NCI-H1436 (cell line): ENCODE data around the gene MCC.

Experiments
- DNase-seq: peaks from one replicate; lab custom pipeline; 2025; lab: John Stamatoyannopoulos, UW

MCC gene

DNA sequence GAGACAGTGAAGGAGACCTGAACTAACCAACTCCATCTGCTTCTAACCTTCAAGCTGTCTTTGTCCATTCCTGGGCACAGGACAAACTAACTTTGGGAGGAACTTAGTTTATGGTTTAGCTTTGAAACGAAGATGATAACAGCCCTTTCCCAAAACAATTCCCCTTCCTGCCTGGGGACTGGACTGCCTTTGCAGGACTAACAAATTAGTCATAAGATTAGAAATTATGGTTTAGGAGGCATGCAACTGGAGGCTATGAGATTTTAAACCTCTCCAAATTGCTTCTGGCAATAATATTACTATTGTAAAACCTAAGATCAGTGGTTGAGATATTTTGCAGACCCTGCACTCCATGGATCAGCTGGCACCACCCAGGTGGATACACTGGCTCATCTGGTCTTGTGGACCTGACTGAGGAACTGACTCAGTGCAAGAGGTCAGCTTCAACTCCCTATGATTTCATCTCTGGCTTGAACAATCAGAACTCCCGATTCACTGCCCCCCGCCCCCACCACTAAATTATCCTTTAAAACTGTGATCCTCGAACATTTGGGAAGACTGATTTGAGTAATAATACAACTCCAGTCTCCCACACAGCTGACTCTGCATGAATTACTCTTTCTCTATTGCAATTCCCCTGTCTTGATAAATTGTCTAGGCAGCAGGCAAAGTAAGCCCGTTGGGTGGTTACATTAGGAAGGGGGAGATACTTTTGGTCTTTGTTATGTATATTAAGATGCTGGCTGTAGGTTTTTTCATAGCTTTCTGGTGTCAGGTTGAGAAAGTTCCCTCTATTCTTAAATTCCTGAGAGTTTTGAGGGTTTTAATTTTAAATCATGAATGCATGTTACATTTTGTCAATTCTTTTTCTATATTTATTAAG lies 266.7 kb downstream of the MCC start:
- no peak for DNase-seq

DNA sequence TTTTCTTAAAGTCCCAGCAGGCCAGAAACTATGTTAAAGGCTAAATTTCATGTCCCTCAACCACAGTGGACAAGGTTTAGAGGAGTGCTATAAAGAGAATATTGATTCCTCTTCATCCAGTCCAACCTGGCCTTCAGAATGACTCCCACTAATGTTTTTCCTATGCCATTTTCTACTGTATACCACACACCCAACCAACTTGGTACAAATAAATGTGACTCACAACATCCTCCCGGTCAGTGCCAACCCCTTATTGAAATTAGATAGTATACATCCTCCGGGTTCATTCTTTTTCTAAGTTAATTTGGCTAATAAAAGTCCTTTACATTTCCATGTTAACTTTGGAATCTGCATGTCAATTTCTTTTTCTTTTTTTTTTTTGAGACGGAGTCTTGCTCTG lies 268.6 kb downstream of the MCC start:
- no peak for DNase-seq

DNA sequence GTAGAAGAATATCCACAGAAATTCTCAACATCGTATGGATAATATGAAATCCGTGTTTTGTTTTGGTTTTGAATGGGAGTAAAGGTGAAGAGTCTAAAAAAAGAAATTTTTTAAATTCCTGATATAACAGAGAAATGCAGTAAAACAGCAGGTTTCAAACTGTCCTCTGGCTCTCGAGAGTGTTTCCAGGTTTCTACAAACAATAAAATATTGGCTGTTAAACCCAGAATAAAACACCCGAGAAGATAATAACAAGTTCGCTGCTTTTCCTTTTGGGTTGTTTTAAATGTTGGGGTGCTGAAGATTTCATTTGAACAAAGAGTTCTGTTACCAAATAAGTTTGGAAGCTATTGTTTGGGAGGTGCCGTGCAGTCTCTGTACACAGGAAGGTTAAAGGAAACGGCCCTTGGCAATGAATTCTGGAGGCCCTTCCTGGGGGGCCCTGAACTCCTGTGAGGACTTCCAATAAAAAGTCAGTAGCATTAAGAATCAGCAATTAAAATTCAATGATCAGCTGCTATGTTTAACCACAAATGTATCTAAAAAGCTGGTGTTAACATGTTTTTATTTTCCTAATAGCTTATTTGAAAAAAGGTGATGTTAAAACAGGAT lies 269.2 kb downstream of the MCC start:
- DNase-seq = no peak

DNA sequence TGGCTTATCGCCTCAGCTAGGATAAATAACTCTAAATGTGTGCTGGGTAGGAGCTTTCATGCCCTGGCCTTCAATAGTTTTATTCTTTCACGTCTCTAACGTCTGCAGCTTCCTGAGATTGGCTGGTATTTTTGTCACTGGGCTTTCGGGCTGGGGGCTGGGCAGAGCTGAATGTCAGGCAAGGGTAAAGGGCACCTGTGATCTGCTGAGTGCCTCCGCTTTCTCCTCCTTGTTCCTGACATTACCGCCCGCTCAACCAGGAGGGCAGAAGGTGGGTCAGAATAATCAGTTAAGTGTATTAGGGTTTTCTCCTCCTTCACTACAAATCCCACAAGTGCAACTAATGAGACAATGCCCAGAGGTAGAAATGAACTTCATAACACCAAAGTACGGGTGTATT lies 270.1 kb downstream of the MCC start:
- no peak for DNase-seq

DNA sequence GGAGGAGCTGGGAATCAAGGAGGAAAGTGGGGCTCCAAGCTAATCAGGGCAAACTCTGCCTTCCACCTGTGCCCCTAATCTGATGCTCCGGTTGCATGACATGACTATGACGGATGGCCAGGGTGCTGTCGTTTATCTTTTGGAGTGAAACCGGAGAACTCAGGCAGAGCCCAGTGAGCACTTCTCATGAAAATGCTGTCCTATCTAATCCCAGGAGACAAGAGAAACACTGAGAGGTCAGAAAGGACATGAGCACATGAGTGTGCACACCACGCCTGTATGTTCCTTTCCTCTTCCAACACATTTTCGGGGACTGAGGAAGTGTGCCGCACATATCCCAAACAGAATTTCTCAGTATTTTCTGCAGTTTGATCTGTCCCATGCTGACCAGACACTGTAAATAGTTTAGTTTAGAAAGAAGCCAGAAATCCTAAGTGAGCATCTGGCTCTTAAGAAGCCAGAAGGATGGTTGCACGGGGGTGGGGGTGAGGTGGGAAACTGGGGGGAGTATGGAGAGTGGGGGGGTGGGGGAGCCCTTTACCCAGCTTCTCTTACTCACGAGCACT lies 270.6 kb downstream of the MCC start:
- no peak for DNase-seq

DNA sequence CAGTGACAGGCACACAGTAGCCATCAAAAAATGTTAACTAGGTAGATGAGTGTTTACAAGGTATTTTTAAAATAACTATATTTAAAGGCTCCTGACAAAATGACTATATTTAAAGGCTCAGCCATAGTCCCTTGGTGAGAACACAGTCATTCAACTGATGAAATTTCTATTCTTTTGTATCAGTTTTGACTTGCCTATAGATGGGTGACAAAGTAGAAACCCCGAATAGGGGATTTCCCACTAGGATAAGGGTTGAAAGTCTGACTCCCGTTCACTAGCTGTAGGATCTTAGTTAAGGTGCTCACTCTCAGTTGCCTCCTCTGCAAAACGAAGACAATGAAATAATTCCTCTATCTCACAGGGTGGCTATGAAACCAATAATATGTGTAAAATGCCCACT lies 271.7 kb downstream of the MCC start:
- DNase-seq = no peak

DNA sequence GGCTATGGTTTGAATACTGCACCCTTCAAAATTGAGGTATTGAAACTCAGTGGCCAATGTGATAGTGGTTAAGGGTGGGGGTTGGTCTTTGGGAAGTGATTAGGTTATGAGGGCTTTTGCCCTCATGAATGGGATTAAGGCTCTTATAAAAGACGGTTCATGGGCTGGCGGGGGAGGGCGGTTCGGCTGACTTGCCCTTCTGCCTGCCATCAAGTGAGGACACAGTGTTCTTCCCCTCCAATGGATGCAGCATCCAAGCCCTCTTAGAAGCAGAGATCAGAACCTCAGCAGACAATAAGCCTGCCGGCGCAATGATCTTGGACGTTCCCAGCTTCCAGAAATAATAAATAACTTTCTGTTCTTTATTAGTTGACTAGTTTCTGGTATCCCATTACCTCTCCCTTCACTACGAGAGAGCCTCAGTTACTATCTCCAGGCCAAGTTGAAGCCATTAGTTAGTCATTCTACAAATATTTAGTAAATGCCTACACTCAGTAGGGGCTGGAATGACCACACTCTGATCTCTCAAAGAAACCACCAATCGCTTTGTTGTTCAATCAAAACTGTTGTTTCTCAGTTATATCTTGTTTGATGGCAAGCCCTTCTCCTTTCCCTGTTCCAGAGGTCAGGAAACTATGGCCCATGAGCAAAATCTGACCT lies 272.7 kb downstream of the MCC start:
- DNase-seq = no peak

DNA sequence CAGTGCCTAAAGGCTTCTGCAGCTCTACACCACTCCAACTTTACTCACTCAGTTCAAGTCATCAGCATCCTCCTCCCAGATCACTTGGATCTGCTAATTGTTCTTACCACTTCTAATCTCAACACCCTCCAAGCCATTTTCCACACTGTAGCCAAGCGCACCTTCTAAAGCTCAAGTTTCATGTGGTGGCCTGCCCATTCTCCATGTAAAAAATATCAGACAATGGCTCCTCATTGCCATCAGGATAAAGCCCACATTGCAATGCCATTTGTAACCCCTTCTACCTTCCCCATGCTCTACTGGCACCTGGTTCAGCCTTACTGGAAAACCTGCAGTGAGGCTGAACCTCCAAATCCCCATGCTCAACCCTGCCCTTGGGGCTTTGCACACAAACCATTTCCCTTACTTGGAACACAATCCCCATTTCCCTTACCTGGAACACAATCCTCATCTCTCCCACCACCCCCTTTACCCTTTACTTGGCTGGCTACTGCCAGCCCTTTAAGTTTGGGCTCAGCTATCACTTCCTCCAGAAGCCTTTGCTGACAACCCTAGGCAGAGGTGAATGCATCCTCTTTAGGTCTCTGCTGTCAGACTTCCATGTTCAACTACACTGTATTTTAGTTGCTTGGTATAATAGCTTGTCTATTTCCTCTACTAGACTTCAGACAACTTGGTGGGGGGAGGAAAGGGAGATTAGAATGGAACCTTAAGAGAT lies 273.5 kb downstream of the MCC start:
- no peak for DNase-seq

DNA sequence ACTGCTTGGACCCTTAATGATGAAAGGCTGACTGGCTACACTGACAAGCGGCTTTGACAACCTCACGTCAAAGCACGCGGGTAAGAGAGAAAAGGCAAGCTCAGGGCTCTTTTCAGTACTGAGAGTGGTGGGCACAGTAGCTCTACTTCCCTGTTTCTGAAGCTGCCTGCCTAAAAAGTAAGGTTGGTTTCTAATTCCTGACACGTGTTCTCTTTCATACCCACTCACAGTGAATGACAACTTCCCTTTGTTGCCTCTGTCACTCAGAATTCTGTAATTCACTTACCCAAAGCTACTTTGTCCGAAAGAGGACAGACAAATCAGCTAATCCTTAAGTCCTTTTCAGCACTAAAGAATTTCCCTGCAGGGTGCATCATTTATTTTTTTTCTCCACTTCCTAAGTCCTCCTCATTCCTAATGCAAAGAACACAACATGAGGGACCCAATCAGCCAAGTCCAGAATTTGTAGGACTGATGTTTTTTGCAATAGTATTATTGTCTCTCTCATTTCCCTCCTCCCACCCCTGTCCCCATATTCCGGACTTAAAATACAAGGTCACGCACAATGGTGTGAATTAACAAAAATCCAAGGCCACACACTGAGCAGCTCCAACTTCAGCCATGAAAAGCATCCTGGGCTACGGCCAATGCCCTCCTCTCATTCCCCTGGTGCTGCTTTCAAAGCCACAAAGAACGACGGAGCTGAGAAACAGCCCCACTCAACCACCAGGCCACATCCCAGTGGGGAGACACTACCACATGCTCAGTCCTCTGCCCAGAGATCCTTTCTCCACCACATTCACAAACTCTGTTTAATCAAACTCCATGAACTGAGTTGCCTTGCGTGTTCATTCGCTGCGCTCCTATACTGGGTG lies 274.5 kb downstream of the MCC start:
- no peak for DNase-seq

DNA sequence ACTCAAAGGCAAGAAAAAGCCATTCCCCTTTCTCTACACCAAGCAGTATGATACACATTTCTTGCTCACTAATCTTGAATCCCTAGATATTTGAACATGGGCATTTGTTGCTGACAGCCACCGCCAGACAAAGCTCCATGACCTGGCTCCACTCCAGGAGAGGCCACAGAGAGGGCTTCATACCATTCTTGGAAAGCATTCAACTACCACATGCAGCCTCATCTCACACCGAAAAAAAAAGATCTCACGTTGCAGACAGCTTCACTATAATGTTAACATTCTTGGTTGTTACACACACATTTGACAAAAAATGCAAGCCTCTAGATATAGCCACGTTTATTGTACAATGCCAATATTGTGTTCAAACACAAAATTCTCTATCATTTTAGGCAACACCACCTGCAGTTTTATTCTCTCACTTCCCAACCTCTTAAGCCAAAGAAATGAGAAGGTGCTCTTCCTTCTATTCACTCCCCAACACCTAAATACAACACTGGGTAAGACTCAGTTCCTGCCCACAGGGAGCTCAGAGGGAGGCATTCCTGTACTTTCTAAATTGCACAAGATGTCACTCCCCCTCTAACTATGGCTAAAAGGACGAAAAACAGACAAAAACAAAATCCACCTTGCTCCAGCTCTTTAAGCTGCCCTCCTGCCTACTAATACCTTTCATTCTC lies 275.9 kb downstream of the MCC start:
- no peak for DNase-seq

DNA sequence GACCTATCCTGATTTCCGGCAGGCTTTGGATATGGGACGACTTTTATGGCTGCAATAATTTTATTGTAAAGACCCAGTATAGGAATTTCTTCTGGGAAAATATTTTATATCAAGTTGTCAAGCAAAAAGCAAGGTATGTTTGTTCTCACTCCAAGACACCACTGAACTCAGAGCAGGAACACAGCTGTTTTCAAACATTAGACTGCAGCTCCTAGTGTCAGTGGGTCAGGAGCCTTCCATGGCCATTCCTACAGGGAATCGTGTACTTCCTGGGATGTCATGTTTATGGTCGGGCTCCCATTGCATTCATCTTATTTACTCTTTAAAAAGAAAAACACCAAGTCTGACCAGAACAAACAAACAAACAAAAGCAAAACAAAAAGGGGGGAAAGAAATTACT lies 278.8 kb downstream of the MCC start:
- DNase-seq = no peak

DNA sequence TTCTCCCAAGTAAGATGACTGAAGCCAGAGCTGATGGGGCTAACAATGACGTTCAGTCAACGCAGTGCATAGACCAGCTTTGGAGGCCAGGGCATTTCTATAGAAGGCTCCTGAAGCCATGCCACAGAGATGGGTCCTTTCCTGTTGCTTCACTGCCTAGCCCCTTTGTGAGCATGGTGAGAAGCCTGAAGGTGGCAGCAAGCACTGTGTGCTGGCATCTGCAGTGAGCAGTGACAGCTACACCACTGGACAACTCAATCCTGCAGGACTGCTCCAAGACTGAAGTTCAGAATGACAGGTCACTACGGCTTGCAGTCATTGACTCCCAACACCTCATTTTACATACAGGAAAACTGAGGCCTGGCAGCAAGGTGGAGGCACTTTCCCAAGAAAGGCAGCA lies 282.4 kb downstream of the MCC start:
- DNase-seq = no peak

DNA sequence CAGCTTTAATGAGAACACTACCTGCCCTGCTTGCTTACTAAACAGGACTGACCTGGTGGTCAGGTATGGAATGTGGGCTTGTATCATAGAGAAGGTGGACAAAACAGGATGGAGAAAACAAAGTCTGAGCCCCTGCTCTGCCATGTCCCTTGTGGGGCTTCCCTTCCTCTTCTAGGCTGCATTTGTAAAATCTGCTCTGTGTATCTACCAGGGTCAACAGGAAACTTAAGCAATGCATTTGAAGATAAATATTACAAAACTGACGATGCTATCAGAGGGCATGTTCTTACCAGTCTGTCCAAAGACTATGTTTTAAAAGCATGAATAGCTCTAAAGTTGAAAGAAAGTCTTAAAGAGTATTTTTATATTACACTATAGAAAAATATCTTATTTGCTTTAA lies 282.9 kb downstream of the MCC start:
- DNase-seq = no peak

DNA sequence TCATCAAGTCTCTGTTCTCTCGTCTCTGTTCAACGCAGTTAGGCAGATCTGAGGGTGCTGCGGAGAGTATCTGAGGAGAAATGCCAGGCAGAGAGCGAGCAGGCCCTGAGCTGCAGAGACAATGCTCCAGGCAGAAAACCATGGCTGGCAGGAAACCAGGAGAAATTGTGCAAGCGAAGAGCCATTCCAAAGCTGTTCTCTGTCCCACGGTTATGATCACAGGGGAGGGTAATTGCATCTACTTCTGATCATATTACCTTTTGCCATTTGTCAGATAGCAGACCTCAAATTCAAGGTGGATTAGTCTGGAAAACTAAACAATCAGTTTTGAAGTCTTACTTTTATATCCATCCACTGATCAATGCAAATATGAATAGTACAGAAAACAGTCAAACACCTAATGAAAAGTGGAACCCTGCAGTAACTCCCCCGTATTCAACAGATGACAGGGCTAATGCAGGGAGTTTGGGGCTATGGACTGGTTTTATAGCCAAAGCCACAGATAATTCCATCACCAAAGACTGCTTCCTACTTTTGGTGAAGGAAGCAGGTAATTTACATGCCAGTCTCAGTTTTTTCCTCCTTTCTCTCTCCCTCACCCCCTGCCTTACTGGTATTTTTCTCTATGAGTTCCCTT lies 283.6 kb downstream of the MCC start:
- DNase-seq = no peak

DNA sequence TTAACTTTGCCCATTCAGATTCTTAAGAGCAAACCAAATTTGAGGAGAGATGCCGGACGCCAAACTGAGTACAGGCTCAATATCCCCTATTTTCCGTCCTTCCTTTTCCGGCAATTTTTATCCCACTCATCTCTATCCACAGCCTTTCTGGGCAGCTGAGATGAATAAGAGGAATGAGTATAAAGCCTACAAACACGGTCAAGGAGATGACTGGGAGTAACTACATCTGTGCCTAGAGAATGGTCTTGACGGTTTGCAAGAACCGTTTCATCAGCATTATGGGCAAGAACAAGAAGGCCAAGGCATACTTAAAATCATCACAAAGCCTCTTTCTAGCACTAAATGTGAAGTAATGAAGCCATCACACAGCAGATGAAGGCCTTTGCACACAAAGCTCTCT lies 284.3 kb downstream of the MCC start:
- DNase-seq = no peak

DNA sequence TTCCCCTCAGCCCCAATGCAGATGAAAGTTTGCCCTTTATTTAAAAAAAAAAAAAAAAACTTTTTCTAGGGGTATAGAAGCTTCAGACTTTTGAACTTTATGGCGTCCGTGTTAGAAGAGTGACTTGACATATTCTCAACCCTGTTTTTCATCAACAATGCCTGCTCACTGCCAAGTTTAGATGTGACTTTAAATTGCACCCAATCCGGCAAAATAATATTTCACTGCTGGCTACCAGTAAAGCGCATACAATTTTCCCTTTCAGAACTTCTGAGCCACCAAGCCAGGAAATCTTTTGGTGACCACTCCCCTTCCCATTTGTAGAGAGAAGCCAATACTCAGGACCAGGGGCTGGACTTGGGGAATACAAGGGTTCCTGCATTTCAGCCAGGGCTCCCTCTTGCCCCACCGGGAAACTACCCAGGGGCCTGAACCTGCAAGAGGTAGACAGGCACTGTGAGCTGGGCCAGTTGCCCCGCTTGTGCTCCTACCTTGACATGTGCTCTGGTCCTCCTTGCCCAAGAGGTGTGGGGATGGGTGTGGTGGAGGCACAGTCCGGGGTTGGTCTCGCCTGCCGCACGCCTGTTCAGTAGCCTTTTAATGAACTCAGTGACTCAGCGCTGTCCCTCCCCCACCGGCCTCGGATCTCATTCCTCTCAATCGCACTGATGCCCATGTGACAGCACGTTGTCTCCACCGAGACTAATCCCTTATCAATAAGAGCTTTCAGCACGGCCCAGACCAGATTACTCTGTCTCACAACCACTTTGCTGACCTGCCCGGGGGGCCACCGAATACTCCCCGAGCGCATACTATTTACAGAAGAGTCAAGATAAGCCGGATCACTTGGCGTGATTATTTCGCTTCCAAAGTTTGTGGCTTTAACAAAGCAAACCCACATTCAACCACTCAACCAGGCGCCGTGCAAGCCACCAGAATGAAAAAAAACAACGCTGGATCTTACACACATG lies 285.2 kb downstream of the MCC start:
- DNase-seq = no peak

DNA sequence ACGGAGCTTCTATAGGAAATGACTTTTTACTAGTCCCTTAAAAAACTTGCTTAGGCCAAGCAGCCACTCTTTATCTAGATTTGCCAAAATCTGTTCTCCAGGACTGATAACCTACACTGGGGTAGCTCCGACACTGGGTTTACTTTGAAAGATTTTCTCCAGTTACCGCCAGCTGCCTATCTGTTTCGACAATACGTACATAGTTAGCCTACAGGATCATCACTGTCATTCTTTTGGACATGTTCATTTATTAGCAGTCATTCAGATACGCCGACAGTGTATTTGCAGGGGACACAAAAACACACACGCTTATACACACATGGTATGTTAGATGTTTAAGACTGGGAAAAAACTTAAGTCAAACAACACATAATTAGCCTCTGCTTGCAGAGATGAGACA lies 286.0 kb downstream of the MCC start:
- no peak for DNase-seq

DNA sequence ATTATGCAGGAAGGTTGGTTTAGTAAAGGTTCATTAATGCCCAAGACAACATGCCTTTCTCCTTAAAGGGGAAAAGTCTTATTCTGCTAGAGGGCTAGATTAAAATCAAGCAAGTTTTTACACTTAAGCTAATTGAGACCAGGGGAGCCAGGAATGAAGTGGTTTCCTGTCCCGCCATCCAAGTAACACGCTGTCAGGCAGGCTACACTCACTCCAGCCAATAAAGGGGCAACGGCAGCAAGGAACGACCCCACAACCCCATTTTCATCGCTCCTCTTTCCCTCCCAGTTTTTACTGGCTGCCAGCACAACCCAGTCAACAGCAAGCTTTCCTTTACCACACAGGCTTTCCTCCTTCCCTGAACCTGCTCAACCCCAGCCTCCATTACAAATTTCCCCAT lies 286.5 kb downstream of the MCC start:
- DNase-seq = no peak
